Measurements from ENCODE around the gene DENND4B.

DENND4B gene

GRCh38 chr1:153968972-153969371 lies 22.5 kb upstream of the DENND4B start:
- DNase-seq = no peak

GRCh38 chr1:153968408-153968807 lies 21.9 kb upstream of the DENND4B start:
- DNase-seq = no peak

GRCh38 chr1:153968000-153968363 lies 21.5 kb upstream of the DENND4B start:
- DNase-seq = no peak

DNA sequence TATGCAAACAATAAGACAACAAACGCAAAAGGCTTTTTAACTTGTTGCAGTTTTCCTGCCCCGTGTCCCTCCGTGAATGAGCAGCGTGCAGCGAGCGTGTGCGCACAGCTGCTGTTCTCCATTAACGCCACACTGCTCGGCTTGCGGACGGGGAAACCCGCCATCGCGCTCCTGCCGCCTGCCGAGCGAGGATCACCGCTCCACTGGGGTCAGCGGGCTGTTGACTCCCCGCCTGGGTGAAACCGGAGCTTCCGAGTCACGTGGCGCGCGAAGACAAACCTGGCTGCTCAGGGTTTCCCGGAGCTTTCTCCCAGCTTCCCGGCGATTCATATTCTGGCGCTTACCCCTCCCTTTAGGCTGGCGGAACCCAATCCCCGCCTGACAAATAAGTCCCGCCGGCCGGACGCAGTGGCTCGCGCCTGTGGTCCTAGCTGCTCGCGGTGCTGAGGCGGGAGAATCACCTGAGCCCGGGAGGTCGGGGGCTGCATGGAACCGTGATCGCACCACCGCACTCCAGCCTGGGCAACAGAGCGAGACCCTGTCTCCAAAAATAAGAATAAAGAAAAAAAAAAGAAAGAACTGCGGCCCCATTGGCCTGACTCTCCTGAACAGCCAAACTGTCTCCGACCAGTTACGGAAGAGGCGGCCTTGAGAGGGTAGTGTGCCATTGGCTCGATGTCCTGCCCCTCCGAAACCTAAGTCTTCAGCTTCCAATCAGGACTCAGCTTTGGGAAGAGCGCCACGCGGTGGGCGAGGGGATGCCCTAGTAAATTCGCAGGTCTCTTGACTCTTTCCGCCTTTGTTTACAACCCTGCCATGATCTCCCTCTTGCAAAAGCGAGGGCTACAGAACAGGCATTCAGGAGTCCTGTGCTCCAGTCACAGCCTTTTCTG lies 20.8 kb upstream of the DENND4B start, which contains the start of gene CREB3L4:
TSS of gene CREB3L4 (plus strand) at position 796 of the 893 bp plus-strand sequence. CDS start 624 bp downstream, outside the sequence.
- peak; percentile 89 for DNase-seq

- no peak for DNase-seq
These were observed 17.4 kb upstream of the DENND4B start for GRCh38 chr1:153963850-153964331.

DNA sequence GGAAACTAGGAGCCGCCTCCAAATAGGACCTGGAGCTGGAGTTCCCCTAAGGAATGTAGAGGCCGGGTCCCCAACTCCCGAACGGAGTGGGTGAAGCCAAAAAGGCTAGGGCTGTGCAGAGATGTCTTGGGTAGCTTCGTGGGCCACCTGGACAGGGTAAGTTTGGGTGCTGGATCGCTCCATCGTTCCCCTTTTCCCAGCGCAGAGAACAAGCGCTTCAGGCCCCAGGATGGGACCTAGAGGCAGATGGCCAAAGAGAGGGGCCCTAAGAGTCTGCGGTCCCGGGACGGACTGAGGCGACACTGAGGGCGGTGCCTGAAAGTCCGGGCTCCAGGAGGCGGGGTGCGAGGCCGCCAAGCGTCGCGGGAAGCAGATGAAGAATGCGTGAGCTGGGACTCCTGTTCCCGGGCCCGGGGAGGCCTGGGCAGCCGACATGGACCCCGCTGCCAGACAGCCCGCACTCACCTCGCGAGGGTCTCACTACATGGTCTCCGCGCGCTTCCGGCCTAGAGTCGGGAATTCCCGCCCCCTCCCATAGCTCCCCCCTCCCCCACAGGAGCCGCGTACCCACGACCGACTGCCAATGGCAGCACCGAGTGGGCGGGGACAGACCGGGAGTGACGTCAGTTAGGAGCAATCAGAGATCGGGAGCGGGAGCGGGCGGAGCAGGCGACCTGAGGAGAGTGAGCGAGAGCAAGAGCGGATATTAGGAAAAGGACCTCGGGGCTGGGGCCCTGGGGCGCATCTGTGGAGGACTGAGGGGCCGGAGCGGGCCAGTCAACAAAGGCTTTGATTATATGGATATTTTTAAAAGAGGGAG lies 16.7 kb upstream of the DENND4B start, which contains the start of gene SLC39A1:
TSS of gene SLC39A1 (minus strand) at position 508 of the 820 bp plus-strand sequence. CDS start 822 bp downstream, outside the sequence.
- peak; percentile 96 for DNase-seq

DNA sequence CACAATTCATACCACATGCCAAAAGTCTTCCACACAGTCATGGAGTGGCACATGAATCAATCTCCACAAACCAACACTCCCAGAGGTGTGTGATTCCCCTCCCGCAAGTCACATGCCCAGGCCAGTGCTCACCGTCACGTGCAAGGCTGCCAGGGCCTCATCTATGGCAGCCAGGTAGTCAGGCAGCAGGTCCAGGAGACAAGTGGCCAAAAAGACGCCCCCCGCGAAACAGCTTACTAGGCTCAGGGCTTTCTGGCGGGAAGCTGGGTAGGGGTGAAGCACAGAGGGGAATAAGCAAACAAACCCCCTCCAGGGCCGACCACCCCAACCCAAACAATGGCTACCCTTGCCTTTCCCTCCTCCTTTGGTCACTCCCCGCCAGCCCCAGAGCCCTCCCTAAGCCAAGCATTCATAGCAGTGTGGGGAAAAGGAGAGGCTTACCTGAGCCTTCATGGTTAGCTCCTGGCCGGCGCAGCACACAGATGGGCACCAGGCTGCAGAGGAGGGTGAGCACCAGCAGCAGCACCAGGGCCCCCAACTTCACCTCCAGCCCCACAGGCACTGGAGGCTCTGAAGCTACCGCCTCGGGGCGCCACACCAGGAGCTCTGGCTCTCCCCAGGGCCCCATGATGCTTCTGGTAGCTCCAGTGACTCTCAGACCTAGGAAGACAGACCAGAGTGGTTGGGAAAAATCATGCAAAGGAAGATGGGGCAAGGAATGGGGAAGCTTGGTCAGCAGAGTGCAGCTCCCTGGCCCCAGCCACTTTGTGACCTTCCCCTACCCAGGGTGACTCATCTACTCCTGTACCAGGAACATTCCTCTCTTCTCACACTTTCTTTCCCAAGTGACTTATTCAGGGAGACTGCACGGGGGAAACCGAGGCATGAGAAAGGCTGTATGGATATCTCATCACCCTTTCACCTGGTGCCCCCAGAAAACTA lies 15.8 kb upstream of the DENND4B start:
- DNase-seq = peak; percentile 30

DNA sequence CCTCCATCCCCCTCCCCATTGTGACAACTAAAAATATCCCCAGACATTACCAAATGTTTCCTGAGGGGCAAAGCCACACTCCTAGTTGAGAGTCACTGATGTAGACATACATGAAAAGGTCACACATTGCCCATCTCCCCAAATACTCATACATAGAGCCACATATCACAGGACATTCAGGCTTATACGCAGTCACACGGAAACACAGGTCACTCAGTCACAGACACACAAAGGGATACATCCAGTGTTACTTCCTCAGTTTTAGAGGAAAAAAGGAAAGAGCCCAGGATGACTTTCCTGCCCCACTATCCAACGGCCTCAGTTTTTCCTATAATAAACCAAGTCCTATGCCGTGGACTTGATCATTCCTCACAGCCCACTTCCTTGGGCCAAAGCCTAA lies 14.9 kb upstream of the DENND4B start:
- no peak for DNase-seq

DNA sequence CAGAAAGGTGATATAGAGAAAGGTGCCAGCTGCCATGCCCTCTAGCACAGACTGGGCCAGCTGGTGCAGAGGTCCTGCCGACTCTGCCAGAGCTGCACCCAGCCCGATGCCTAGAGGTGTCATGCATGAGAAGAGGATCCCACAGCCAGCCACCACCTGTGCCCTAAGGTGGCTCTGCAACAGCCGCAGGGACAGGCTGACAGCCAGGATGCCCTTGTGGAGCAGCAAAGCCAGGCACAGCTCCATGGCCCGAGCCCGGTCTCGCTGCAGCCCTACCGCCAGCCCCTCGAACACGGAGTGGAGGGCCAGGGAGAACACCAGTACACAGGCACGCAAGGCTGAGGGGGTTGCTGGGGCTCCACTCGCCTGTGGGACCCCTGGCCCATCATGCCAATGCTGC lies 13.7 kb upstream of the DENND4B start:
- DNase-seq = no peak

GRCh38 chr1:153959454-153959853 lies 12.9 kb upstream of the DENND4B start:
- no peak for DNase-seq

- no peak for DNase-seq
These were observed 12.4 kb upstream of the DENND4B start for GRCh38 chr1:153958961-153959260.

DNA sequence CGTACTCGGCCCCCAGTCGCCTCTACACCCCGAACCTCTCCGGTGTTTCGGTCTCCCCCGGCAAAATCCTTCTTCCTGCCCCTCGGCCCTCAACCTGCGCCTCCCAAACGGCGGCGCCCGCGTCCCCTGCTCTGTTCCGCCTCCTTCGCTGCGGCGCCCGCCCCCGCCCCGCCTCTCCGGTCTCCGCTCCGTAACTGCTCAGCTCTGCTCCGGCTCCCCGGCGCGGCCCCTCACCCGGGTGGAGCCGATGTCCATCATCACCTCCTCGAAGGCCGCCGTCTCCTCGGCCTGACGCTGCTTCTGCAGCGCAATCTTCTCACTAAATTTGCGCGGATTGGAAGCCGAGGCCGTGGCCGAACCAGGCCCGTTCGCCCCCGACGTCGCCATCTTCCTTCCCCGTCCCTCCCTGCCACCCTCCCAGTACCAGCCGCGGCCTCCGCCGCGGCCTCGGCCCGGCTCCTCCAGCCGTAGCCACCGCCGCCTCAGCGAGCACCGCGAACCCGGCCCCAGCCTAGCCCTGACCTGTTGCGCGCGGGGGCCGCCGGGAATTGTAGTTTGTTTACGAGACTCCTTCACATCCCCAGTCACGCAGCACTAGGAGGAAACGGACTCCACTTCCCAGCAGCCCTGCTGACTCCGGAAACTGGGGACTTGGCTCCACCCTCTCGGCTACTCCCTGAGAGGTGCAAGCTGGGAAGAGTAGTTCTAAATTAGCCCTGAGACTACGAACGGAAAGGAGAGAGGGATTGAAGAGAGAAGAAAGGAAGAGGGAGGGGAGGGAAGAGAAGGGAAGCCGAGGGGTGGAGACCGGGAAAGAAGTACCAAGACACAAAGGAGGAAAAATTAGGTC lies 11.8 kb upstream of the DENND4B start, which contains the start of gene CRTC2:
TSS of gene CRTC2 (minus strand) at position 502 of the 850 bp plus-strand sequence. CDS start at position 387, 115 bp downstream.
- peak; percentile 99 for DNase-seq

GRCh38 chr1:153957744-153958110 lies 11.2 kb upstream of the DENND4B start:
- DNase-seq = peak; percentile 49

GRCh38 chr1:153956997-153957715 lies 10.6 kb upstream of the DENND4B start:
- DNase-seq = no peak

DNA sequence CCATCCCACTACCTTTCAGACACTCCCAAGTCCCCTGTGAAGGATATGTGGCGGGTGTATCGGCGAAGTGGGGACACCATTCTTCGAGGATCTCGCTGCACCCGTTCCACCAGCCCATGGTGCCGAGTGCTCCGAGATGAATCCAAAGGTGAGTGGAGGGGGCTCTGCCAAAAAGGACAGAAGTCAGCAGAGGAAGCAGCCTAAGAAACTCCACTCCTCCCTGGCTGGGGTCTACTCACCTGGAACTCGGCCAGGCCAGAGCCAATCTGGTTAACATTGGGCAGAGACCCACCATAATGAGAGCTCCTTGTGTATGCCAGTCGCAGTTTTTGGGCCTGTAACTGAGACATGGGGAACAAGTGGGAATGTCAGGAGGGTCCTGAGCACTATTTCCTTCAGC lies 8.3 kb upstream of the DENND4B start:
- DNase-seq = no peak

DNA sequence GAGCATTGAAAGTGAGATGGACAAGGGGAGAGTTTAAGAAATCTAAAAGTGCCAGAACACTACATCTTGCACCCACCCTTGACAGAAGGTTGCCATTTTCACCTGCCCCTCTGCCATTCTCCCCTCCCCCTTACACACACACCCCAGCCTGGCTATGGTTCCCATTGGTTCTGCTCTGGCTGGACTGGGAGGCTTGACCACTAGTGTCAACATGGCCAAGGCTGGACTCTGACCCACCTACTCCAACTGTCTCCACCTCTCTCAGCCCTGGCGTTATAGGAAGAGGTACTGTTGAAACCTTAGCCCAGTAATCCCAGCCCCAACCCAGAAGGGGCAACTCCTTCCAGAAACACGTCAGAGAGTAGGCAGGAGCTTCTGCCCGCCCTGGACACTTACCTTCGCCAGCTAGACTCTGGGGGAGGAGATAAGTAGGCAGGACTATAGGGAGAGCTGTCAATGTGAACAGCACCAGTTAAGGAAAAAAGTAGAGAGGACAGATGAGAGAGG lies 7.4 kb upstream of the DENND4B start:
- no peak for DNase-seq

DNA sequence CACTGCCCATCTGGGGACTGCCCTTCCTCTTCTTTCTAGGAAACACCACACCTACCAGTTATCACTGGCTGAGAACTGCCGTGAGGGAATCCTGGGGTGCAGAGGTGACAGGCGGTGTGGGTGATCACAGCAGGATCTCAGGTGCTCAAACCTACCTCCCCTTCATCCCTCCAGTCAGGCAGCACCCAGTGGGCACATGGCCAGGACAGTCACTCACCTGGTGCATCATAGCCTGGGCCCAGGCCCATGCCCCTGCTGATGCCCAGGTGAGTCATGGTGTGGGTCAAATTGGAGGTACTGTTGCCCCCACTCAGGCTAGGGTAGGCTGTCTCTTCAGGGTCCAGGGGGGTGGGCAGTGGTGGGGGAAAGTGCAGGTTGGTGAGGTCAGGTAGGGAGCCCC lies 5.3 kb upstream of the DENND4B start:
- no peak for DNase-seq

DNA sequence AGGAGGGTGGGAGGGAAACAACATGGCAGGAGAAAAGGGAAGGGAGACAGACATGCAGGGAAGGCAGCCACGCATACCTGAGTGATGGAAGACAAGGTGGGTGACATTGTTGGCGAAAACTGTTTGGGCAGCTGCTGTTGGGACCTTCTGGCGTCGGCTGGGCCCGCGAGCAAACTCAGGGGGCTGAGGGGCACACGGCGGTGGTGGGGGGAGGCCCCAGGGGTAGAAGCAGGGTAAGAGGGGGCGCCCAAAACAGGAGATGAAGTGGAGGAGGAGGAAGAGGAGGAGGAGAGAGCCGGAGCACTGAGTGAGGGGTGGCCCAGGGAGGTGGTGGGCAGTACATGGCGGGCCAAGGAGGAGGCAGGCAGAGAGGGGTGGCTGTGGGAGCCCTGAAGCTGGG lies 4.7 kb upstream of the DENND4B start:
- DNase-seq = no peak

GRCh38 chr1:153945795-153946621 lies 510 bp downstream of the DENND4B start:
- peak; percentile 79 for DNase-seq
